ENCODE measurements around the gene KANK4.

DNA sequence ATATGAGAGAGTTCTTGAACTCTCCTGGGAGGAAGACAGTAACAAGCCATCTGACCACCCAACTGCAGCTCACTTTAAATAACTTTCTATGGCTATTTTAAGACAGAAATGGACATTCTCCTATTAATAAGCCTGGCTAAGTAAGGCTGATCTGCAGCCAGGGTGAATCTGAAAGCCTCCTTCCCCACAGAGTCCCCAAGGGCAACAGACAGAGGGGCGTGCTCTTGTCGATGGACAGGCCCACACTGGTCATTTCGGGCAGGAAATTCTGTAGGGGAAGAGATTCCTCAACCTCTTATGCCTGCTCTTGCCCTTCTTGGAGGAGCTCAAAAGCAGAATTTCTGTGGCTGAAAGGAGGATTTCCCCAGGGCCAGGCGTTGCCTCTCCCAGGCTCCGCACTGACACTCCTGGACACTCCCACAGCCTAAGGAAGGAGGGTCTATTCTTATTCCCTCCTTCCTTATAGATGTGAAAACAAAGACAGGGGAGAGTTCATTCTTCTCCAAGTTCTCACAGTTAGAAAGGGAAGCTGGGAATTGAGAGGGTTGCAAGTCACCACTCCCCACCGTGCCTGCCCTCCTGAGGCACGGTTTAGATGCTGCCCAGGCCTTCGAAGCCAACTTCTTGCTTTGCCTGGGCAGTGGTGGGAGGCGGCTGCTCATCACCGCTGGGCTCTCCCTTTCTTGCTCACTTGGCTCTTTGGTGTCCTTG, 17.9 kb upstream of the KANK4 start:
- TF ChIP-seq, protein P1, sequence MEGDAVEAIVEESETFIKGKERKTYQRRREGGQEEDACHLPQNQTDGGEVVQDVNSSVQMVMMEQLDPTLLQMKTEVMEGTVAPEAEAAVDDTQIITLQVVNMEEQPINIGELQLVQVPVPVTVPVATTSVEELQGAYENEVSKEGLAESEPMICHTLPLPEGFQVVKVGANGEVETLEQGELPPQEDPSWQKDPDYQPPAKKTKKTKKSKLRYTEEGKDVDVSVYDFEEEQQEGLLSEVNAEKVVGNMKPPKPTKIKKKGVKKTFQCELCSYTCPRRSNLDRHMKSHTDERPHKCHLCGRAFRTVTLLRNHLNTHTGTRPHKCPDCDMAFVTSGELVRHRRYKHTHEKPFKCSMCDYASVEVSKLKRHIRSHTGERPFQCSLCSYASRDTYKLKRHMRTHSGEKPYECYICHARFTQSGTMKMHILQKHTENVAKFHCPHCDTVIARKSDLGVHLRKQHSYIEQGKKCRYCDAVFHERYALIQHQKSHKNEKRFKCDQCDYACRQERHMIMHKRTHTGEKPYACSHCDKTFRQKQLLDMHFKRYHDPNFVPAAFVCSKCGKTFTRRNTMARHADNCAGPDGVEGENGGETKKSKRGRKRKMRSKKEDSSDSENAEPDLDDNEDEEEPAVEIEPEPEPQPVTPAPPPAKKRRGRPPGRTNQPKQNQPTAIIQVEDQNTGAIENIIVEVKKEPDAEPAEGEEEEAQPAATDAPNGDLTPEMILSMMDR (IDR thresholded peaks at IDR 0.05; ENCODE audit: borderline replicate concordance, extremely low read depth, low read length, poor library complexity, severe bottlenecking), result no peak
- TF ChIP-seq EZH2 (IDR thresholded peaks at IDR 0.05; ENCODE audit: borderline replicate concordance, low read depth, low read length, severe bottlenecking), result no peak
